Lung (tissue), 12 donors: ENCODE data around the gene NUCB2. TPM values are rescaled to one million over a fixed set of nuclear protein-coding genes. Genes with fewer than 3 reads are reported as not detected.
A peak's percentile ranks its signal among the peaks of the same experiment; 100 is the strongest.

Experiments used
- ATAC-seq: fragments of 200-7000 bp; cut with Tn5 transposase; one replicate; pipeline ENCODE4 v1.9.1; 2020; ENCODE audit warnings: moderate number of reproducible peaks; ENCODE audit not compliant: insufficient read depth, low FRiP score
- DNase-seq, 3 donors: peaks; one replicate each; pipeline ENCODE4 v3.0.0-alpha.2; 2013 to 2017
- H3K27ac ChIP-seq, 2 donors: one replicate each; pipeline ENCODE4 v1.5.1; 2013; ENCODE audit warnings: mild to moderate bottlenecking in 2 of 2, moderate library complexity in 2 of 2, control low read depth in 1 of 2, inconsistent platforms in 1 of 2, low read depth in 1 of 2, low read length in 1 of 2
- H3K27me3 ChIP-seq, 3 donors: one replicate each; pipeline ENCODE4 v1.5.1; 2013; ENCODE audit warnings: low read length in 2 of 3; ENCODE audit not compliant: control insufficient read depth in 3 of 3, insufficient read depth in 3 of 3
- H3K36me3 ChIP-seq, 4 donors: one replicate each; pipeline ENCODE4 v1.5.1; 2013; ENCODE audit warnings: low read length in 4 of 4, mild to moderate bottlenecking in 1 of 4, moderate library complexity in 1 of 4; ENCODE audit not compliant: control insufficient read depth in 4 of 4, insufficient read depth in 4 of 4
- H3K4me1 ChIP-seq, 5 donors: one replicate each; pipeline ENCODE4 v1.5.1; 2013; ENCODE audit warnings: low read length in 5 of 5, mild to moderate bottlenecking in 2 of 5, moderate library complexity in 1 of 5; ENCODE audit not compliant: control insufficient read depth in 5 of 5, insufficient read depth in 5 of 5
- H3K4me3 ChIP-seq: one replicate; pipeline ENCODE4 v1.5.1; 2013; ENCODE audit warnings: mild to moderate bottlenecking, control low read depth, moderate library complexity
- H3K9ac ChIP-seq, 2 donors: one replicate each; pipeline ENCODE4 v1.5.1; 2013; ENCODE audit warnings: low read length in 2 of 2, control low read depth in 1 of 2; ENCODE audit not compliant: insufficient read depth in 1 of 2
- H3K9me3 ChIP-seq, 4 donors: one replicate each; pipeline ENCODE4 v1.5.1; 2013; ENCODE audit warnings: low read length in 3 of 4, mild to moderate bottlenecking in 1 of 4, moderate library complexity in 1 of 4; ENCODE audit not compliant: control insufficient read depth in 4 of 4, insufficient read depth in 3 of 4
- WGBS, 2 donors: extraction: QIAGEN DNeasy Blood & Tissue Kit; methylation state at CpG; one replicate each; pipeline ENCODE4 v1.1.7; 2013; 5-methylcytosine and 5-hydroxymethylcytosine counted together
- polyA plus RNA-seq, 2 donors: library from polyadenylated mRNA; stranded (reverse); fragments of 200-250 nt; gene quantifications; one replicate each; pipeline ENCODE4 v1.2.1, GENCODE V29; 2013
- total RNA-seq, 2 donors: library from RNA; depleted of rRNA in 1 of 2; stranded (reverse); fragments of >200 nt in 1 of 2; gene quantifications; one replicate each; pipeline ENCODE4 v1.2.1, GENCODE V29; 2014 to 2021
- TF ChIP-seq, protein P1 (sequence below): IDR thresholded peaks from 2 replicates; pipeline ENCODE4 v1.5.1; 2012; ENCODE audit warnings: mild to moderate bottlenecking; ENCODE audit errors: control extremely low read depth, extremely low read depth
- donor health status: control.
- donor health status: control.
- donor health status: Bipolar disorder and iron deficiency.
- donor health status: healthy.
- donor health status: DM: yes; HTN: yes; CAD: no.

Gene NUCB2
- total and polyA plus RNA-seq, 4 donors, result 73.6 to 136 (median 116) TPM

DNA sequence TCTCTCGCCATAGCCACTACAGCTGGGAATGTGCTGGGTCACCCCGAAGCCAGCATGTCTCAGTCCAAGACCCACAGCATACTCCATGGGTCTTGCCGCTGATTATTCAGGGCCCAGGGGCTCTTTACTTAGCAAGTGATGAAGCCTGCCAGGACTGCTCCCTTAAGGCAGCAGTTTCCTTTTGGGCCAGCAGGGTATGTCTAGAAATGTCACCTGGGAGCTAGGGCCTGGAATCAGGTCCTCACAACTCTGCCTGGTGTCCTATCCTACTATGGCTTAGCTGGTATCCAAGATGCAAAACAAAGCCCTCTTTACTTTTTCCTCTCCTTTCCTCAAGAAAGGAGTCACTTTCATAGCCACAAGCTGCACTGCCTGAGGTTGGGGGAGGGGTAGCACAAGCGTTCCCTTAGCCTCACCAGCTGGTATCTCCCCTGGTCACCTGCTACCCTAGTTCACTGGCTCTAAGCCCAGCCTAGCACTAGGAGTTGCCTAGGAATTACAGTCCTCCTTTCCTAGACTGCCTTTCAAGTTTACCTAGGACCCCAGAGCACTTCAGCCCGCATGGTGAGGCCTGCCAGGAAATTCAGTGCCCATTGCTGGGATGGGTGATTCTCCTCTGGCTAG, 52.4 kb downstream of the NUCB2 start:
- H3K9ac ChIP-seq, result no peak overlapping the region
- no peak overlapping the region for H3K27ac ChIP-seq
- H3K9me3 ChIP-seq, result no peaks in the 10 kb centered on the region
- DNase-seq, result peak in 1 of 3 donors; percentile 10
- TF ChIP-seq, protein P1, sequence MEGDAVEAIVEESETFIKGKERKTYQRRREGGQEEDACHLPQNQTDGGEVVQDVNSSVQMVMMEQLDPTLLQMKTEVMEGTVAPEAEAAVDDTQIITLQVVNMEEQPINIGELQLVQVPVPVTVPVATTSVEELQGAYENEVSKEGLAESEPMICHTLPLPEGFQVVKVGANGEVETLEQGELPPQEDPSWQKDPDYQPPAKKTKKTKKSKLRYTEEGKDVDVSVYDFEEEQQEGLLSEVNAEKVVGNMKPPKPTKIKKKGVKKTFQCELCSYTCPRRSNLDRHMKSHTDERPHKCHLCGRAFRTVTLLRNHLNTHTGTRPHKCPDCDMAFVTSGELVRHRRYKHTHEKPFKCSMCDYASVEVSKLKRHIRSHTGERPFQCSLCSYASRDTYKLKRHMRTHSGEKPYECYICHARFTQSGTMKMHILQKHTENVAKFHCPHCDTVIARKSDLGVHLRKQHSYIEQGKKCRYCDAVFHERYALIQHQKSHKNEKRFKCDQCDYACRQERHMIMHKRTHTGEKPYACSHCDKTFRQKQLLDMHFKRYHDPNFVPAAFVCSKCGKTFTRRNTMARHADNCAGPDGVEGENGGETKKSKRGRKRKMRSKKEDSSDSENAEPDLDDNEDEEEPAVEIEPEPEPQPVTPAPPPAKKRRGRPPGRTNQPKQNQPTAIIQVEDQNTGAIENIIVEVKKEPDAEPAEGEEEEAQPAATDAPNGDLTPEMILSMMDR, result no peak
- H3K4me1 ChIP-seq, result peaks cover 0 to 3% (median 0%) of the 10 kb centered on the region in 5 donors
- no peak overlapping the region for H3K4me3 ChIP-seq
- no peak for ATAC-seq
- peaks cover 8 to 31% (median 15%) of the 10 kb centered on the region in 4 donors for H3K36me3 ChIP-seq
- 97% methylated on average over 5 of the region's 5 CpGs for WGBS, 2 donors
- H3K27me3 ChIP-seq, result no peaks in the 10 kb centered on the region

DNA sequence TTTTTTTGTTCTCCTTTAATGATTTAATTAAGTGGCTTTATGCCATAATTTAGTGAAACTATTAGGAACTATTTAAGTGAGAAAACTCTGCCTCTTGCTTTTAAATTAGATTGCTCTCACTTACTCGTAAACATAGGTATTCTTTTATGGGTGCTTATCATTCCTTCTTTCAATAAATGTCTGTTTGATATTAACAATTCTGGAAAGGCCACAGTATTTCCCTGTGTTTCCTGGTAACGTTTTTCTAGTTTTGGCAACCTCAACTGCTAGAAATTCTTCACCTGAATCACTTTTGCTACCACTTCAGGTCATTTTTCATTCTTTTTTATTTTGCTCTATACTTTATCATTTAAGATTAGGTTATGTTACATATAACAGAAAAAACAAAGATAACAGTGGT, 55.1 kb downstream of the NUCB2 start:
- H3K9ac ChIP-seq, result no peak overlapping the region
- no peak overlapping the region for H3K27ac ChIP-seq
- no peaks in the 10 kb centered on the region for H3K9me3 ChIP-seq
- no peak for DNase-seq
- no peak overlapping the region for H3K4me3 ChIP-seq
- 74 to 91% methylated on average over 2 of the region's 2 CpGs for WGBS, 2 donors
- H3K27me3 ChIP-seq, result no peaks in the 10 kb centered on the region
- no peak for ATAC-seq
- peaks cover 0 to 3% (median 0%) of the 10 kb centered on the region in 5 donors for H3K4me1 ChIP-seq
- peaks cover 8 to 31% (median 16%) of the 10 kb centered on the region in 4 donors for H3K36me3 ChIP-seq
- TF ChIP-seq, protein P1, result no peak

DNA sequence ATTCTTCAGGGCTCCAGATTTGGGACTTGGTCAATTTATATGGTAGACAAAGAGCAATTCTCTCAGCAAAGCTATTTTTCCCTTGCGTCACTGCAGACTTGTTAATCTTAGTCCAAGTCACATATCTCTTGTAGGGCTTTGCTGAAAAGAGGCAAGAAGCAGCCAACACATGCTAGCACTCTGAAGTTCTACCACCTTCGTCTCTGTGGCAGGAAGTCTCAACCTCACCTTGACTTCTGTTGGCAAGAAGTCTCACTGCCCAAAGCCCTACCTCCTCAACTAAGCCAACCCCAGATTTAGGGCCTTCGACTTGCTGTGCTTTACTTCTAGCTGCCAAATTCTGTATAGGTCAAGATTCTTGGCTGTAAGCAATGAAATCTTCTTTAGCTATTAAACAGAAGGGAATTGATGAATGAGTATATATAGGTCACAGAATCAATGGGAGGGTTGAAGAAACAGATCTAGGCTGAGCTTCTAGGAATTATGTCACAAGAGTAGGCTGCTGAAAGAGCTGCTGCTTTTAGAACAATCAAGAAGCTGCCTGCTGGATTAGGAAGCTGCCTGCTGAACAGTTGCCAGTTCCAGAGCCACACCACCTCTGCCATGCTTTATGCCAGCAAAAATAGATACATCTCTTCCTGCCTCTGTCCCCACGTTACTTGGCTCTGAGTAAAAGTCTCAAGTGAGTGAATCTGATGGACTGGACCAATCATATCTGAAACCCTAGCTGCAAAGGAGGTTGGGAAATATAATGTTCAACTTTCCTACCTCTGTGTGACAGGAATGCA, 57.5 kb downstream of the NUCB2 start:
- Histone ChIP-seq H3K27ac (no peak overlapping the region), H3K27me3 (no peaks in the 10 kb centered on the region), H3K4me1 (no peaks in the 10 kb centered on the region), H3K4me3 (no peak overlapping the region), H3K9ac (no peak overlapping the region), H3K9me3 (no peaks in the 10 kb centered on the region), H3K36me3 (peaks cover 6 to 21% (median 11%) of the 10 kb centered on the region in 4 donors)
- TF ChIP-seq, protein P1, result no peak
- 88 to 92% methylated on average over 4 of the region's 4 CpGs for WGBS, 2 donors
- no peak for ATAC-seq
- DNase-seq, result no peak
